Testis (tissue), 3 donors: ENCODE results near the gene DYNLT3. TPM values are rescaled to one million over a fixed set of nuclear protein-coding genes. Genes with fewer than 3 reads are reported as not detected.

Source experiments
- DNase-seq: peaks from one replicate; pipeline ENCODE4 v3.0.0-alpha.2; 2019
- H3K27ac ChIP-seq, 2 donors: fragments of 200-600 bp; sonication (generic); one replicate each; pipeline ENCODE4 v1.5.1; 2019
- H3K27me3 ChIP-seq: fragments of 200-600 bp; sonication (generic); one replicate; pipeline ENCODE4 v1.5.1; 2019
- H3K36me3 ChIP-seq: fragments of 200-600 bp; sonication (generic); one replicate; pipeline ENCODE4 v1.5.1; 2017; ENCODE audit warnings: low read depth; ENCODE audit errors: missing control alignments
- H3K4me1 ChIP-seq: fragments of 200-600 bp; sonication (generic); one replicate; pipeline ENCODE4 v1.5.1; 2019
- H3K4me3 ChIP-seq, 2 donors: fragments of 200-600 bp; sonication (generic); one replicate each; pipeline ENCODE4 v1.5.1; 2017 to 2019
- H3K9me3 ChIP-seq: fragments of 200-600 bp; sonication (generic); one replicate; pipeline ENCODE4 v1.5.1; 2017
- POLR2A ChIP-seq: fragments of 450-650 bp; IDR thresholded peaks from one replicate; pipeline ENCODE4 v1.6.1; 2017; ENCODE audit warnings: antibody characterized with exemption, mild to moderate bottlenecking, moderate library complexity
- WGBS, 2 donors: methylation state at CpG; one replicate each; pipeline ENCODE4 v1.1.5; 2018; 5-methylcytosine and 5-hydroxymethylcytosine counted together
- intact Hi-C: fragments of 100-400 bp; cut with DNase I; formaldehyde crosslinking; loops from one replicate; pipeline ENCODE4 v1.15.1; 2023; ENCODE audit warnings: low total_unique reads
- polyA plus RNA-seq: library from polyadenylated mRNA; stranded (reverse); fragments of 350-450 nt; fragmentation: Illumina TruSeq; extraction: RNeasy Lipid Tissue Mini Kit (QIAGEN cat#74804); gene quantifications from one replicate; pipeline ENCODE4 v1.2.3, GENCODE V29; 2014; ENCODE audit warnings: low read depth, low replicate concordance; ENCODE audit not compliant: insufficient read depth
- total RNA-seq, 2 donors: library from RNA; depleted of rRNA; stranded (reverse); fragments of >200 nt; gene quantifications; one replicate each; pipeline ENCODE4 v1.2.3, GENCODE V29; 2016
- TF ChIP-seq, protein P1 (sequence below), 3 experiments: fragments of 450-650 bp in 2 of 3; fragments of 200-600 bp in 1 of 3; sonication (generic) in 1 of 3; IDR thresholded peaks; one replicate each; pipeline ENCODE4 v1.5.1; 2016 to 2019; ENCODE audit warnings: antibody characterized with exemption in 3 of 3, mild to moderate bottlenecking in 2 of 3, moderate library complexity in 1 of 3

The DYNLT3 gene
- total and polyA plus RNA-seq, 3 donors from 2014 or later: 11.1 to 20.1 (median 11.7) TPM

DNA sequence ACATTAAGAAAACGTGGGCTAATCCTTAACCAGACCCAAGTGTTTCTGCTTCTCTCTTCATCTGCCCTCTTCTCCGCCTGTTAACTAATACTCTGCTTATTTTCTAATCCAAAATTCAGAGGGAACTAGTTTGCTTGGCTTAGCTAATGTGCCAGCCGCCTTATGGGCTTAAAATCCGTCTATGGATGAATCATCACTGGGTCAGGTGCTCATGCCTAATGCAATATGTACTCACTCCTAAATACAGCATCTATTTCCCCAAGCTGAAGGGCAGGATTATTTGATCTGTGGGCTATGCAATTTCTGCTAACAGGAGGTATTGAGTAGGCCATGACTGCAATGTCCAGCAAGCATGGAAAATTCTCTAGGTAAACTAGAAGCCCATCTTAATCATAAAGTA, 12.4 kb downstream of the DYNLT3 start:
- no peaks in the 10 kb centered on the region for H3K9me3 ChIP-seq
- intact Hi-C loops: no loop called here
- TF ChIP-seq POLR2A: no peak
- TF ChIP-seq, protein P1, sequence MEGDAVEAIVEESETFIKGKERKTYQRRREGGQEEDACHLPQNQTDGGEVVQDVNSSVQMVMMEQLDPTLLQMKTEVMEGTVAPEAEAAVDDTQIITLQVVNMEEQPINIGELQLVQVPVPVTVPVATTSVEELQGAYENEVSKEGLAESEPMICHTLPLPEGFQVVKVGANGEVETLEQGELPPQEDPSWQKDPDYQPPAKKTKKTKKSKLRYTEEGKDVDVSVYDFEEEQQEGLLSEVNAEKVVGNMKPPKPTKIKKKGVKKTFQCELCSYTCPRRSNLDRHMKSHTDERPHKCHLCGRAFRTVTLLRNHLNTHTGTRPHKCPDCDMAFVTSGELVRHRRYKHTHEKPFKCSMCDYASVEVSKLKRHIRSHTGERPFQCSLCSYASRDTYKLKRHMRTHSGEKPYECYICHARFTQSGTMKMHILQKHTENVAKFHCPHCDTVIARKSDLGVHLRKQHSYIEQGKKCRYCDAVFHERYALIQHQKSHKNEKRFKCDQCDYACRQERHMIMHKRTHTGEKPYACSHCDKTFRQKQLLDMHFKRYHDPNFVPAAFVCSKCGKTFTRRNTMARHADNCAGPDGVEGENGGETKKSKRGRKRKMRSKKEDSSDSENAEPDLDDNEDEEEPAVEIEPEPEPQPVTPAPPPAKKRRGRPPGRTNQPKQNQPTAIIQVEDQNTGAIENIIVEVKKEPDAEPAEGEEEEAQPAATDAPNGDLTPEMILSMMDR (IDR thresholded peaks at IDR 0.05): no peak
- no peaks in the 10 kb centered on the region for H3K36me3 ChIP-seq
- WGBS, 2 donors: 88 to 97% methylated on average over 4 of the region's 4 CpGs
- no peaks in the 10 kb centered on the region for H3K27me3 ChIP-seq
- no peaks in the 10 kb centered on the region for H3K4me1 ChIP-seq
- no peak overlapping the region for H3K27ac ChIP-seq
- no peak overlapping the region for H3K4me3 ChIP-seq
- no peak for DNase-seq

DNA sequence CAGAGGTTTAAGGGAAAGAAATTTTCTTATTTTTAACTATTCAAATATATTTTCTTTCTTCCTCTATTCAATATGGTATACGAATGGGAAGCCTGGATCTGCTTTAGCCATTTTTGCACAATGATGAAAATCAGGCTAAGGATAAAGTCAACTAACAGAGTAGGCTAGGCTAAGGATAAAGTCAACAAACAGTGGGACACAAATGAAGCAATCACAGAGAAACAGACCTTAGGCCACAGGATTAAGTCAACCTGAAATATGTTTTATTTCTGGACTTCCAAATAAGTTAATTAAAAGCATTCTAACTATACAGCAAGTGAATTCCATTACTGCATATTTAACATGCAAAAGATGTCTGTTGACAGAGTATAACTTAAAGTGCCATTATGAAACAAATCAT, 17.0 kb downstream of the DYNLT3 start:
- Histone ChIP-seq H3K4me1 (no peaks in the 10 kb centered on the region), H3K9me3 (no peaks in the 10 kb centered on the region), H3K4me3 (no peak overlapping the region), H3K27ac (no peak overlapping the region), H3K27me3 (no peaks in the 10 kb centered on the region), H3K36me3 (no peaks in the 10 kb centered on the region)
- 75 to 80% methylated on average over 1 of the region's 1 CpG for WGBS, 2 donors
- TF ChIP-seq, protein P1 (IDR thresholded peaks at IDR 0.05): no peak
- intact Hi-C loops: no loop called here
- DNase-seq: no peak

DNA sequence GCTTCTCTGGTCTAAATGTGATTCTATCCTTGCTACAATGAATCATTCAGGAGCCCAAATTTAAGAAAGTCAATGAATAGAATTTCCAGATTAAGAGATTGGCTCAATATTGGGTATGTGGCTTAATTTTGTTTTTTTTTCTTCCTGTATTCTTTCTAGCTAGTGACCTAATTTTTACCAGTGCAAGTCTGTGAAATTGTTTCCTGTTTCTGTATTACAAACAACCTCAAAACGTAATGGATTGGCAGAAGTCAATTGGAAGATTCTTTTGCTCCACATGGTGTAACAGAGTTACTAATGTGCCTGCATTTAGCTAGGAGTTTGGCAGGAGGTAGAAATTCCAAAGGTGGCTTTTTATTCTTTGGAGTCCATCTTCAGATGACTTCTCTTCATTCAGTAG, 17.6 kb downstream of the DYNLT3 start:
- Histone ChIP-seq H3K27me3 (no peaks in the 10 kb centered on the region), H3K4me1 (no peaks in the 10 kb centered on the region), H3K4me3 (no peak overlapping the region), H3K9me3 (no peaks in the 10 kb centered on the region), H3K27ac (no peak overlapping the region), H3K36me3 (no peaks in the 10 kb centered on the region)
- intact Hi-C loops: loop anchor here (10.0 kb wide), 1 partner anchor 85 kb away; no protein-coding TSS in a partner anchor
- no peak for DNase-seq
- no peak for TF ChIP-seq POLR2A
- TF ChIP-seq, protein P1 (IDR thresholded peaks at IDR 0.05): no peak
- WGBS, 2 donors: 38 to 54% methylated on average over 1 of the region's 1 CpG

DNA sequence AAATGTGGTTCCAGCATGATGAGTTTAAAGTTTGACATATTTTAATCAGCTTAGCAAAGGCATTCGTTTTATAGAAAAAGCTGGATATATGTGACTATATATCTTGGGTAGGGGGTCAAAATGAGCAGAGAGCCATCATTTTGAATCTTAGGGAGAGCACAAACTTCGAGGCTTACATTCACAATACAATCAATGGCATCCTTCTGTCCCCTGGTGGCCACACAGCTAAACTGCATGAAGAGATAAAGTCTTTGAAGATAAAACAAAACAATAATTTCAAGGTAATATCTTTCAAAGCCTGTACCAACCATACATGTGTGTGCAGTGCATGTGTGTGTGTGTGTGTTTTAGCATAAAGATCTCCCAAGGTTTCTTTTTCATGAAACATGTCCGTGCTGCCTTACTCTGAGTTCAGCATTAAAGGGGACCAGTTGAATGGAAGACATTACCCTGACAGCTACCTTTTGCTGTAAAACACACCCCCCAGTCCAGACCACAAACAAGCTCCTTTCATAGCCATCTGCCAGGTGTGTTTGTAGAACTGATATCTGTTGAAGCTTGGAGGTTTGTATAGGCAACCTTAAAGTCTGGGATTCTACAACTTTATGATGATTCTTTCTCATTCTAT, 22.0 kb downstream of the DYNLT3 start:
- no peaks in the 10 kb centered on the region for H3K36me3 ChIP-seq
- H3K9me3 ChIP-seq: no peaks in the 10 kb centered on the region
- no peaks in the 10 kb centered on the region for H3K4me1 ChIP-seq
- TF ChIP-seq POLR2A: no peak
- TF ChIP-seq, protein P1 (IDR thresholded peaks at IDR 0.05): peak; percentile 62 to 79 (median 70)
- H3K27me3 ChIP-seq: no peaks in the 10 kb centered on the region
- DNase-seq: peak; percentile 33
- no peak overlapping the region for H3K27ac ChIP-seq
- WGBS, 2 donors: 9 to 22% methylated on average over 2 to 3 of the region's 3 CpGs
- H3K4me3 ChIP-seq: no peak overlapping the region
- intact Hi-C loops: loop anchor here (10.0 kb wide), 1 partner anchor 81 kb away; no protein-coding TSS in a partner anchor
